Fibroblast of lung (primary cell): Measurements from ENCODE around the gene TLE1. TPM values are rescaled to one million over a fixed set of nuclear protein-coding genes. Genes with fewer than 3 reads are reported as not detected.

Source experiments
- DNase-seq, 2 donors: peaks; one replicate each; pipeline versions ENCODE4 v3.0.0 to v3.0.0-alpha.2; 2010; ENCODE audit warnings: low read depth in 2 of 2
- H2AFZ ChIP-seq: 2 replicates; pipeline ENCODE4 v1.5.1; 2012; ENCODE audit warnings: low read length, control low read depth, inconsistent platforms
- H3K27ac ChIP-seq: 2 replicates; pipeline ENCODE4 v1.5.1; 2011; ENCODE audit warnings: low read length, control low read depth; ENCODE audit not compliant: insufficient read depth
- H3K27me3 ChIP-seq: 2 replicates; pipeline ENCODE4 v1.5.1; 2011; ENCODE audit warnings: mild to moderate bottlenecking, low read length; ENCODE audit not compliant: control insufficient read depth, insufficient read depth
- H3K36me3 ChIP-seq: 2 replicates; pipeline ENCODE4 v1.5.1; 2011; ENCODE audit warnings: low read length; ENCODE audit not compliant: control insufficient read depth, insufficient read depth
- H3K4me1 ChIP-seq: 2 replicates; pipeline ENCODE4 v1.5.1; 2011; ENCODE audit warnings: low read length; ENCODE audit not compliant: control insufficient read depth, insufficient read depth; ENCODE audit errors: extremely low read depth
- H3K4me2 ChIP-seq: 2 replicates; pipeline ENCODE4 v1.5.1; 2011; ENCODE audit warnings: low read length, control low read depth; ENCODE audit not compliant: insufficient read depth; ENCODE audit errors: extremely low read depth
- H3K4me3 ChIP-seq, 4 experiments: fragments of 200-600 bp in 1 of 4; sonication (generic) in 1 of 4; replicated peaks in 1 of 4; 2 replicates each; pipeline ENCODE4 v1.5.1; 2011 to 2016; ENCODE audit warnings: low read length in 4 of 4, low read depth in 3 of 4, mild to moderate bottlenecking in 3 of 4, control low read depth in 2 of 4, inconsistent platforms in 1 of 4, mixed read lengths in 1 of 4; ENCODE audit not compliant: insufficient read depth in 1 of 4; ENCODE audit errors: control extremely low read depth in 1 of 4
- H3K79me2 ChIP-seq: 2 replicates; pipeline ENCODE4 v1.5.1; 2012; ENCODE audit warnings: mild to moderate bottlenecking, low read length, inconsistent platforms; ENCODE audit not compliant: control insufficient read depth, insufficient read depth
- H3K9ac ChIP-seq: 2 replicates; pipeline ENCODE4 v1.5.1; 2011; ENCODE audit warnings: mild to moderate bottlenecking, low read length, control low read depth; ENCODE audit not compliant: insufficient read depth
- H3K9me3 ChIP-seq: 2 replicates; pipeline ENCODE4 v1.5.1; 2012; ENCODE audit warnings: low read depth, low read length; ENCODE audit not compliant: control insufficient read depth, insufficient read depth
- H4K20me1 ChIP-seq: 2 replicates; pipeline ENCODE4 v1.5.1; 2011; ENCODE audit warnings: low read length; ENCODE audit not compliant: control insufficient read depth, insufficient read depth; ENCODE audit errors: extremely low read depth
- EZH2 ChIP-seq: IDR thresholded peaks from 2 replicates; pipeline ENCODE4 v1.5.1; 2012; ENCODE audit warnings: low read length, control low read depth, mild to moderate bottlenecking; ENCODE audit errors: missing control alignments
- polyA plus RNA-seq, 2 donors: library from polyadenylated mRNA; depleted of rRNA in 1 of 2; stranded (reverse) in 1 of 2; unstranded in 1 of 2; fragments of >200 nt; gene quantifications; 2 replicates each; pipeline ENCODE4 v1.2.1, GENCODE V29; 2011 to 2012; ENCODE audit warnings: missing spikeins in 1 of 2
- total RNA-seq: library from RNA; depleted of rRNA; stranded (reverse); fragments of >200 nt; gene quantifications from 2 replicates; pipeline ENCODE4 v1.2.1, GENCODE V29; 2014
- TF ChIP-seq, protein P1 (sequence below), 2 donors: IDR thresholded peaks in 1 of 2; conservative IDR thresholded peaks in 1 of 2; 1 replicate in 1 of 2; 2 replicates in 1 of 2; pipeline ENCODE4 v1.5.1; 2011 to 2012; ENCODE audit warnings: low read length in 2 of 2, control low read depth in 1 of 2, inconsistent platforms in 1 of 2, low read depth in 1 of 2, mild to moderate bottlenecking in 1 of 2

Gene TLE1
- total and polyA plus RNA-seq, 2 donors (not counting 1 experiment from before 2014, with no cell fraction given) = 29.3 to 29.7 TPM

GRCh38 chr9:81627481-81627880 lies 61.9 kb downstream of the TLE1 start:
- Histone ChIP-seq H3K27me3 (no peaks in the 10 kb centered on the region), H3K79me2 (no peaks in the 10 kb centered on the region), H3K27ac (no peak overlapping the region), H2AFZ (no peak overlapping the region), H3K9ac (no peak overlapping the region), H3K4me1 (no peaks in the 10 kb centered on the region), H4K20me1 (no peaks in the 10 kb centered on the region), H3K4me2 (no peak overlapping the region), H3K4me3 (no peak overlapping the region), H3K36me3 (no peaks in the 10 kb centered on the region), H3K9me3 (no peaks in the 10 kb centered on the region)
- TF ChIP-seq, protein P1, sequence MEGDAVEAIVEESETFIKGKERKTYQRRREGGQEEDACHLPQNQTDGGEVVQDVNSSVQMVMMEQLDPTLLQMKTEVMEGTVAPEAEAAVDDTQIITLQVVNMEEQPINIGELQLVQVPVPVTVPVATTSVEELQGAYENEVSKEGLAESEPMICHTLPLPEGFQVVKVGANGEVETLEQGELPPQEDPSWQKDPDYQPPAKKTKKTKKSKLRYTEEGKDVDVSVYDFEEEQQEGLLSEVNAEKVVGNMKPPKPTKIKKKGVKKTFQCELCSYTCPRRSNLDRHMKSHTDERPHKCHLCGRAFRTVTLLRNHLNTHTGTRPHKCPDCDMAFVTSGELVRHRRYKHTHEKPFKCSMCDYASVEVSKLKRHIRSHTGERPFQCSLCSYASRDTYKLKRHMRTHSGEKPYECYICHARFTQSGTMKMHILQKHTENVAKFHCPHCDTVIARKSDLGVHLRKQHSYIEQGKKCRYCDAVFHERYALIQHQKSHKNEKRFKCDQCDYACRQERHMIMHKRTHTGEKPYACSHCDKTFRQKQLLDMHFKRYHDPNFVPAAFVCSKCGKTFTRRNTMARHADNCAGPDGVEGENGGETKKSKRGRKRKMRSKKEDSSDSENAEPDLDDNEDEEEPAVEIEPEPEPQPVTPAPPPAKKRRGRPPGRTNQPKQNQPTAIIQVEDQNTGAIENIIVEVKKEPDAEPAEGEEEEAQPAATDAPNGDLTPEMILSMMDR (conservative IDR thresholded peaks at IDR 0.05 in 1 of 2, IDR thresholded peaks at IDR 0.05 in 1 of 2; ENCODE audit: low read depth in 1 of 2, low read length in 2 of 2) = no peak
- no peak for TF ChIP-seq EZH2
- DNase-seq = no peak

GRCh38 chr9:81626511-81626910 lies 62.8 kb downstream of the TLE1 start:
- no peak overlapping the region for H3K4me2 ChIP-seq
- H3K9me3 ChIP-seq = no peaks in the 10 kb centered on the region
- no peaks in the 10 kb centered on the region for H3K79me2 ChIP-seq
- no peaks in the 10 kb centered on the region for H4K20me1 ChIP-seq
- H3K4me1 ChIP-seq = no peaks in the 10 kb centered on the region
- H3K9ac ChIP-seq = no peak overlapping the region
- H3K27me3 ChIP-seq = no peaks in the 10 kb centered on the region
- peak in 1 of 2 donors; percentile 62 for DNase-seq
- no peaks in the 10 kb centered on the region for H3K36me3 ChIP-seq
- no peak overlapping the region for H2AFZ ChIP-seq
- no peak overlapping the region for H3K27ac ChIP-seq
- TF ChIP-seq EZH2 = no peak
- TF ChIP-seq, protein P1 (conservative IDR thresholded peaks at IDR 0.05 in 1 of 2, IDR thresholded peaks at IDR 0.05 in 1 of 2; ENCODE audit: low read depth in 1 of 2, low read length in 2 of 2) = no peak
- H3K4me3 ChIP-seq = no peak overlapping the region

DNA sequence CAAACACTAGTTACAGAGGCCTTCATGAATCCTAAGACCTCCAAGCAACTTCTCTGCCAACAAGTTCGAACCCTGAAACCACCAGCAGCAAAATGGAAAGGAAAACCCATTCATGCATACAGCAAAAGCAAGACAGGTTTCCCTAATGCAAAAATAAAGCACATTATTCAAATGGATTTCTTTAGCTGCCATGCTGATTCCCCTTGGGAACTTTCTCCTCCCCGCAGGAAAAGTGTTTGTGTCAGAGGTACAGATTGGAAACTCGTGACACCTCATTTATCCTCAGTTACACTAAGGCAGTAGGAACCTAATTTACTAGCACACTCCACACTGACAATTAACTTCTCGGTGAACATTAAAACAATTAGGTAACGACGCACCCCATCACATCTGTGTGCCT lies 63.4 kb downstream of the TLE1 start:
- H2AFZ ChIP-seq = no peak overlapping the region
- TF ChIP-seq, protein P1 (conservative IDR thresholded peaks at IDR 0.05 in 1 of 2, IDR thresholded peaks at IDR 0.05 in 1 of 2; ENCODE audit: low read depth in 1 of 2, low read length in 2 of 2) = no peak
- TF ChIP-seq EZH2 = no peak
- no peaks in the 10 kb centered on the region for H3K27me3 ChIP-seq
- H3K79me2 ChIP-seq = no peaks in the 10 kb centered on the region
- no peak overlapping the region for H3K9ac ChIP-seq
- no peaks in the 10 kb centered on the region for H3K4me1 ChIP-seq
- no peaks in the 10 kb centered on the region for H3K9me3 ChIP-seq
- H3K4me3 ChIP-seq = no peak overlapping the region
- H4K20me1 ChIP-seq = no peaks in the 10 kb centered on the region
- no peak overlapping the region for H3K4me2 ChIP-seq
- no peak overlapping the region for H3K27ac ChIP-seq
- H3K36me3 ChIP-seq = no peaks in the 10 kb centered on the region
- no peak for DNase-seq
